SK-N-MC (cell line): ENCODE measurements around the gene LCN15.

ENCODE experiments used
- EZH2 ChIP-seq: fragments of 200-600 bp; sonication (generic); IDR thresholded peaks from one replicate; pipeline ENCODE4 v1.6.1; 2017; ENCODE audit warnings: antibody characterized with exemption
- FOXP2 ChIP-seq: optimal IDR thresholded peaks from 2 replicates; pipeline ENCODE3; 2011; ENCODE audit warnings: mild to moderate bottlenecking, moderate library complexity; ENCODE audit not compliant: insufficient read depth; ENCODE audit errors: extremely low read length, control extremely low read depth
- POLR2AphosphoS5 ChIP-seq: IDR thresholded peaks from 2 replicates; pipeline ENCODE4 v1.6.1; 2012; ENCODE audit warnings: mild to moderate bottlenecking, low read depth, low read length, borderline replicate concordance

DNA sequence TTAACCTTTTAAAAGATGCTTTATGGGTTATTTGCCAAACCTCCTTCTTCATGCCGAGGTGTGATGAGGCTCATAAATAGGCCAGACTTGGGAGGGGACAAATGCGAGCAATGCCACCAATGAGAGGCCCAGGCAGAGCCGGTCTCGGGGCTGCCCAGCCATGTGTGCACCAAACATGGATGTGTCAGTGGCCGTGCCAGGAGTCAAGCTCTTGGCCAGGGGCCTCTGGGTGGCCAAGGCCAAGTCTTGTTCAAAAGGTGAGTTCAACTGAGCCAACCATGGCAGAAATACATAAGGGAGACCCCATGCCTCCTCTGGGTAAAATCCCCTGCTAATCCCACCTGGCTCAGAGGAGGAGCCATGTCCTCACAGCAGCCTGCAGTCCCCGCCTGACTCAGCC, 10.9 kb upstream of the LCN15 start:
- TF ChIP-seq POLR2AphosphoS5 (no peak), EZH2 (no peak), FOXP2 (no peak)
